GM18505 (cell line): ENCODE measurements around the gene FSIP1.

Experiments
- ATAC-seq: cut with Tn5 transposase; IDR thresholded peaks from one replicate; pipeline ENCODE4 v1.9.1; 2021; ENCODE audit not compliant: unreplicated experiment
- POLR2A ChIP-seq: IDR thresholded peaks from 4 replicates; pipeline ENCODE4 v1.6.1; 2011; ENCODE audit warnings: borderline replicate concordance; ENCODE audit not compliant: insufficient read depth, insufficient read length; ENCODE audit errors: extremely low read depth

Gene FSIP1

DNA sequence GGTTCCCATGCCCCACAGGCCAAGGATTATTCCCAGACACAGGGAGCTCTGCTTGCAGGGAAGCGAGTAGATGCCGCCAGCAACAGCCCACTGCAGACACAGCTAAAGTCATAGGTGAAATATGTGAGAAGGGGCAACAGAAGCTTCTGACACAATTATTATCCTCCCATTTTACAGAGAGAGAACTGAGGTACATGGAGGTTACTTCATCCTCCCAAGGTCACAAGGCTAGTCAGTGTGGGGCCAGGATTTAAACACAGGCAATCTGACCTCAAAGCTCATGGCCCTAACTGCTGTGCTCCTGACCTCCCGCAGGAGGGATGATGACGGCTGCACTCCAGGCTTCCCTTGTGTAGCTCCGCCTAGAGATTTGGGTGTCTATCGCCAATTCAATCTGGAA lies 15.7 kb upstream of the FSIP1 start:
- no peak for TF ChIP-seq POLR2A
- ATAC-seq = no peak

GRCh38 chr15:39797407-39797806 lies 14.8 kb upstream of the FSIP1 start:
- ATAC-seq = no peak
- TF ChIP-seq POLR2A = no peak

DNA sequence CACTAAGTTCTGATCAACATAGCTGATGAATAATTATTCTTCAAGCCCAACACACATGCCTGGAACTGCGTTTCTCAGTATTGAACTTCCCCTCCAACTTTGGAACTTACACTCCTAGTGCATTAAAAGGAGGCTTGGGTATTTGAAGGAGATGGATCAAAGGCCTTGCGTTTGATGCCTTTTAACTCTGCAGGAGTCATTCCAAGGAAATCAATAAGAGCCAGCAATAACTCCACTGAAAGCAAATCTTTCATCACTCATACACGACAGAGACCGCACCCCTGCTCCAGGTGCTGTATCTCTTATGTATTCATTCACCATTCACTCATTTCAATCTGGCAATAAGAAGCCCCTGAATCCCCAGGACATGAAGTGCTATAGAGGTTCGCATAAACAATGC lies 14.0 kb upstream of the FSIP1 start:
- no peak for TF ChIP-seq POLR2A
- no peak for ATAC-seq

DNA sequence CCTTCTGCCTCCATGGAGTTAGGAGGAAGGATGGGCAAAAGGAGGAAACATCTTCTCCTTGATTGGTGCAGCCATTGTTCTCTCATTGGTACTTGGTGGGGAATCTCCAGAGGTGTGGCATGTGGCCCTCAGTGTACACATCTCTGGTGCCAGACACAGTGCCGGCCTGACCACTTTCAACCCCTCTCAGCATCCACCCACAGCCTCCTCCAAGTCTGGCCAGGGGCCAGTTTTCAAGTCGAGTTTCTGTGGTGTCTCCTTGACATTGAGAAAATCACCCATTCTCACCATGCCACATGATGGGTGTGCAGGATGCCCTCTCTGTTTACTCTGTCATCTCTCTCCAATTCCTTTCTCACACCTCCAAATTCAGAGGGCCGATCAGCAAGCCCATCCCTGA lies 12.8 kb upstream of the FSIP1 start:
- TF ChIP-seq POLR2A = no peak

GRCh38 chr15:39794954-39795353 lies 12.3 kb upstream of the FSIP1 start:
- no peak for TF ChIP-seq POLR2A
- ATAC-seq = no peak

More for the DNA sequence above, 12.8 kb upstream of the FSIP1 start:
- no peak for ATAC-seq

DNA sequence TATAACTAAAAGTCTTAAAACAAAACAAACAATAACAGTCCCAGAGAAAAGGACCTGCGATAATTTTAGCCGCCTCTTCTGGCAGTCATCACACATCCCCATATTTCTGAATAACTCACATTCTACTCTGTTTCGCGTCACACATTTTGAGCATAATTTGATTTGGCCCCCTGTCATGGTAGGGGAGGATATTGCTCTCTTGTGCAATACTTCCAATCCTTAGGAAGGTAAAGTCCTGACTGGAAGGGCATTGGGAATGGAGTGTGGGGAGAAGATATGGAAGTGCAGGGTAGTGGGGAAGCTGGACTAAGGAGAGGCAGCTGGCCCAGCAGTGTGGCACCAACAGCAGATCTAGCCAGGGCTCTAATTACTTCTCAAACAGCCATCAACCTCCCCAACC lies 11.3 kb upstream of the FSIP1 start:
- no peak for TF ChIP-seq POLR2A
- ATAC-seq = no peak

GRCh38 chr15:39792844-39793335 lies 10.2 kb upstream of the FSIP1 start:
- no peak for TF ChIP-seq POLR2A
- ATAC-seq = no peak

- ATAC-seq = no peak
Measured at GRCh38 chr15:39792025-39792843, 9.6 kb upstream of the FSIP1 start.

GRCh38 chr15:39789736-39790135 lies 7.1 kb upstream of the FSIP1 start:
- ATAC-seq = no peak
- no peak for TF ChIP-seq POLR2A

More at GRCh38 chr15:39792025-39792843, 9.6 kb upstream of the FSIP1 start:
- TF ChIP-seq POLR2A = no peak

- ATAC-seq = no peak
- TF ChIP-seq POLR2A = no peak
Measured at GRCh38 chr15:39788800-39789565, 6.3 kb upstream of the FSIP1 start.

GRCh38 chr15:39788108-39788507 lies 5.5 kb upstream of the FSIP1 start:
- ATAC-seq = no peak
- no peak for TF ChIP-seq POLR2A

DNA sequence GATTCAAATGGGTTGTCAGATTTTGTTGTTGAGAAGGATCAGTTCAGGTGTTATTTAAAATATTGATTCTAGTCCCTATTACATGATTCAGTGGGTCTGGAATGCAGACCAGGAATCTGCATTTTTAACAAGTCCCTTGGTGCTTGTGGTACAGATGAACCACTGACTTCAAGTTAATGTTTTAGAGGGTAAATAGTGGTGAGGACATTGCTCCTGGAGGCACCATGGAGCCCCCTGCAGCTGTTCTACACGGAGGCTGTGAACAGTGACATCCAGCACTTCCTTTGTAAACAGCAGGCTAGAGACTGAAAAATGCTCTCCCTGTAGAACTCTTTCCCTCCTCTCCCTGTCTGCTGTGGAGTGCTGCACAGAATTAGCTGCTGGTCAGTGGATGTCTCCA lies 4.8 kb upstream of the FSIP1 start:
- no peak for TF ChIP-seq POLR2A
- no peak for ATAC-seq

GRCh38 chr15:39786447-39787056 lies 3.9 kb upstream of the FSIP1 start:
- no peak for TF ChIP-seq POLR2A
- ATAC-seq = no peak
